ENCODE measurements around the gene SCLT1. TPM values are rescaled to one million over a fixed set of nuclear protein-coding genes. Genes with fewer than 3 reads are reported as not detected.
A peak's percentile ranks its signal among the peaks of the same experiment; 100 is the strongest.

The SCLT1 gene
- total and polyA plus RNA-seq, 2 of the 13 experiments (the other 11 are each of a cell fraction or from before 2014, with no cell fraction given) = 1.5 to 8.7 TPM

- TF ChIP-seq ZNF512 (CRISPR knock-in tag; IDR thresholded peaks at IDR 0.05) = no peak
- TF ChIP-seq GABPA (IDR thresholded peaks at IDR 0.05; ENCODE audit: low read depth, low read length) = no peak; the same call in 1 of the 2 replicates
- TF ChIP-seq GABPA (CRISPR knock-in tag; IDR thresholded peaks at IDR 0.05; ENCODE audit: low read depth) = peak; percentile 83
- no peak for TF ChIP-seq HHEX (CRISPR knock-in tag; IDR thresholded peaks at IDR 0.05)
- TF ChIP-seq JARID2 (CRISPR knock-in tag; IDR thresholded peaks at IDR 0.05; ENCODE audit: insufficient replicate concordance) = no peak
- TF ChIP-seq MAX (IDR thresholded peaks at IDR 0.05) = peak; percentile 68
- peak; percentile 90 for TF ChIP-seq ZNF687 (CRISPR knock-in tag; IDR thresholded peaks at IDR 0.05)
- no peak; the same call in 1 of the 2 replicates for TF ChIP-seq SATB2 (CRISPR knock-in tag; IDR thresholded peaks at IDR 0.05)
- TF ChIP-seq MLLT10 (CRISPR knock-in tag; IDR thresholded peaks at IDR 0.05) = no peak
- TF ChIP-seq ZNF772 (CRISPR knock-in tag; IDR thresholded peaks at IDR 0.05) = peak; percentile 76
- TF ChIP-seq MXD3 (CRISPR knock-in tag; IDR thresholded peaks at IDR 0.05) = peak; percentile 79
- TF ChIP-seq TCF7L2 (IDR thresholded peaks at IDR 0.05; ENCODE audit: low read depth, low read length) = no peak
- TF ChIP-seq ZBTB44 (CRISPR knock-in tag; IDR thresholded peaks at IDR 0.05) = no peak
- peak; percentile 61 for TF ChIP-seq PAXIP1 (CRISPR knock-in tag; conservative IDR thresholded peaks at IDR 0.05)
- no peak; the same call in 1 of the 2 replicates for TF ChIP-seq KDM5A (IDR thresholded peaks at IDR 0.05; ENCODE audit: borderline replicate concordance, low read length)
- TF ChIP-seq NONO (IDR thresholded peaks at IDR 0.05) = no peak
- no peak for TF ChIP-seq NONO (CRISPR knock-in tag; conservative IDR thresholded peaks at IDR 0.05)
- no peak for TF ChIP-seq NFE2L1 (CRISPR knock-in tag; IDR thresholded peaks at IDR 0.05; ENCODE audit: borderline replicate concordance)
Observed at GRCh38 chr4:129093191-129093920, at the start of gene SCLT1 (continued).

All from HepG2 (cell line).